GM19099 (cell line): ENCODE data around the gene CNTNAP2.

Source experiments
- POLR2A ChIP-seq: IDR thresholded peaks from 3 replicates; pipeline ENCODE4 v1.6.1; 2011; ENCODE audit warnings: low read depth; ENCODE audit not compliant: insufficient read length; ENCODE audit errors: extremely low read depth

CNTNAP2 gene

GRCh38 chr7:148026713-148027112, 1910.1 kb downstream of the CNTNAP2 start:
- TF ChIP-seq POLR2A, result no peak

- TF ChIP-seq POLR2A, result no peak
Observed at GRCh38 chr7:148028165-148028564, 1911.6 kb downstream of the CNTNAP2 start.

- TF ChIP-seq POLR2A, result no peak
Observed at GRCh38 chr7:148031019-148031418, 1914.4 kb downstream of the CNTNAP2 start.

GRCh38 chr7:148031811-148032210, 1915.2 kb downstream of the CNTNAP2 start:
- TF ChIP-seq POLR2A, result no peak

GRCh38 chr7:148035950-148036349, 1919.3 kb downstream of the CNTNAP2 start:
- no peak for TF ChIP-seq POLR2A

GRCh38 chr7:148037044-148037443, 1920.4 kb downstream of the CNTNAP2 start:
- TF ChIP-seq POLR2A, result no peak

- no peak for TF ChIP-seq POLR2A
Observed at GRCh38 chr7:148041156-148041555, 1924.6 kb downstream of the CNTNAP2 start.

- no peak for TF ChIP-seq POLR2A
Observed at GRCh38 chr7:148042935-148043631, 1926.5 kb downstream of the CNTNAP2 start.

GRCh38 chr7:148044173-148044572, 1927.6 kb downstream of the CNTNAP2 start:
- TF ChIP-seq POLR2A, result no peak

- no peak for TF ChIP-seq POLR2A
Observed at GRCh38 chr7:148045521-148045920, 1928.9 kb downstream of the CNTNAP2 start.

GRCh38 chr7:148049068-148049467, 1932.5 kb downstream of the CNTNAP2 start:
- TF ChIP-seq POLR2A, result no peak

- TF ChIP-seq POLR2A, result no peak
Observed at GRCh38 chr7:148050492-148051158, 1934.0 kb downstream of the CNTNAP2 start.

- no peak for TF ChIP-seq POLR2A
Observed at GRCh38 chr7:148056406-148056805, 1939.8 kb downstream of the CNTNAP2 start.

- no peak for TF ChIP-seq POLR2A
Observed at GRCh38 chr7:148058092-148058491, 1941.5 kb downstream of the CNTNAP2 start.

GRCh38 chr7:148058753-148059152, 1942.2 kb downstream of the CNTNAP2 start:
- TF ChIP-seq POLR2A, result no peak

GRCh38 chr7:148060724-148061123, 1944.1 kb downstream of the CNTNAP2 start:
- TF ChIP-seq POLR2A, result no peak
